Liver (tissue), 9 donors: Measurements from ENCODE around the gene SEMA6B. TPM values are rescaled to one million over a fixed set of nuclear protein-coding genes. Genes with fewer than 3 reads are reported as not detected.

Experiments used
- DNase-seq: peaks from one replicate; pipeline ENCODE4 v3.0.0-alpha.2; 2017; ENCODE audit warnings: low spot score
- H3K27ac ChIP-seq, 2 donors: one replicate each; pipeline ENCODE4 v1.7.0; 2013; ENCODE audit warnings: inconsistent platforms in 2 of 2, low read length in 2 of 2, control low read depth in 1 of 2, low read depth in 1 of 2, mild to moderate bottlenecking in 1 of 2
- H3K27me3 ChIP-seq, 4 donors: one replicate each; pipeline versions ENCODE4 v1.6.1 to v1.7.0; 2013; ENCODE audit warnings: low read length in 3 of 4, inconsistent platforms in 1 of 4, mild to moderate bottlenecking in 1 of 4, moderate library complexity in 1 of 4; ENCODE audit not compliant: control insufficient read depth in 4 of 4, insufficient read depth in 4 of 4
- H3K36me3 ChIP-seq, 4 donors: one replicate each; pipeline versions ENCODE4 v1.6.1 to v1.7.0; 2013; ENCODE audit warnings: low read length in 3 of 4, mild to moderate bottlenecking in 3 of 4, low read depth in 1 of 4, moderate library complexity in 1 of 4; ENCODE audit not compliant: control insufficient read depth in 4 of 4, insufficient read depth in 3 of 4
- H3K4me1 ChIP-seq, 4 donors: one replicate each; pipeline versions ENCODE4 v1.6.1 to v1.7.0; 2013; ENCODE audit warnings: low read length in 3 of 4, mild to moderate bottlenecking in 3 of 4, moderate library complexity in 1 of 4; ENCODE audit not compliant: control insufficient read depth in 4 of 4, insufficient read depth in 4 of 4
- H3K4me3 ChIP-seq, 3 donors: one replicate each; pipeline versions ENCODE4 v1.6.1 to v1.7.0; 2013; ENCODE audit warnings: low read length in 3 of 3, control low read depth in 1 of 3, low read depth in 1 of 3, mild to moderate bottlenecking in 1 of 3
- H3K9ac ChIP-seq, 2 donors: one replicate each; pipeline ENCODE4 v1.7.0; 2013; ENCODE audit warnings: low read length in 2 of 2, mild to moderate bottlenecking in 2 of 2, moderate library complexity in 2 of 2, control low read depth in 1 of 2, low read depth in 1 of 2
- H3K9me3 ChIP-seq, 4 donors: one replicate each; pipeline versions ENCODE4 v1.6.1 to v1.7.0; 2013; ENCODE audit warnings: low read length in 3 of 4; ENCODE audit not compliant: control insufficient read depth in 4 of 4
- ATF3 ChIP-seq: IDR thresholded peaks from 2 replicates; pipeline ENCODE4 v1.6.1; 2016; ENCODE audit warnings: antibody characterized with exemption
- CTCF ChIP-seq: fragments of 150-350 bp; IDR thresholded peaks from 2 replicates; pipeline ENCODE4 v1.5.1; 2017; ENCODE audit warnings: improper control_type of control experiment, low read depth, low read length; ENCODE audit not compliant: missing input control
- FOXA1 ChIP-seq: IDR thresholded peaks from 2 replicates; pipeline ENCODE4 v1.6.1; 2016; ENCODE audit warnings: antibody characterized with exemption
- FOXA2 ChIP-seq: IDR thresholded peaks from 2 replicates; pipeline ENCODE4 v1.6.1; 2016; ENCODE audit warnings: antibody characterized with exemption
- GABPA ChIP-seq, 2 donors: IDR thresholded peaks in 1 of 2; conservative IDR thresholded peaks in 1 of 2; 2 replicates each; pipeline ENCODE4 v1.6.1; 2016; ENCODE audit warnings: antibody characterized with exemption in 2 of 2, mild to moderate bottlenecking in 1 of 2, moderate library complexity in 1 of 2
- HNF4A ChIP-seq, 2 donors: conservative IDR thresholded peaks; 2 replicates each; pipeline ENCODE4 v1.6.1; 2016; ENCODE audit warnings: antibody characterized with exemption in 2 of 2, mild to moderate bottlenecking in 2 of 2
- HNF4G ChIP-seq: IDR thresholded peaks from 2 replicates; pipeline ENCODE4 v1.6.1; 2016; ENCODE audit warnings: antibody characterized with exemption
- JUND ChIP-seq, 2 donors: IDR thresholded peaks; 2 replicates each; pipeline ENCODE4 v1.6.1; 2016; ENCODE audit warnings: antibody characterized with exemption in 2 of 2
- MAX ChIP-seq: IDR thresholded peaks from 2 replicates; pipeline ENCODE4 v1.6.1; 2016; ENCODE audit warnings: antibody characterized with exemption
- NR2F2 ChIP-seq: IDR thresholded peaks from 2 replicates; pipeline ENCODE4 v1.6.1; 2016; ENCODE audit warnings: antibody characterized with exemption
- RAD21 ChIP-seq, 2 donors: IDR thresholded peaks; 2 replicates each; pipeline ENCODE4 v1.6.1; 2016; ENCODE audit warnings: antibody characterized with exemption in 2 of 2, mild to moderate bottlenecking in 2 of 2
- REST ChIP-seq: IDR thresholded peaks from 2 replicates; pipeline ENCODE4 v1.6.1; 2016; ENCODE audit warnings: antibody characterized with exemption, mild to moderate bottlenecking
- RXRA ChIP-seq, 2 donors: IDR thresholded peaks; 2 replicates each; pipeline ENCODE4 v1.6.1; 2017 to 2018; ENCODE audit warnings: antibody characterized with exemption in 2 of 2, mild to moderate bottlenecking in 1 of 2
- SP1 ChIP-seq: IDR thresholded peaks from 2 replicates; pipeline ENCODE4 v1.6.1; 2018; ENCODE audit warnings: antibody characterized with exemption, mild to moderate bottlenecking
- TAF1 ChIP-seq: conservative IDR thresholded peaks from 2 replicates; pipeline ENCODE4 v1.6.1; 2016; ENCODE audit warnings: antibody characterized with exemption, mild to moderate bottlenecking
- ZBTB33 ChIP-seq: IDR thresholded peaks from 2 replicates; pipeline ENCODE4 v1.6.1; 2016; ENCODE audit warnings: antibody characterized with exemption
- WGBS: extraction: QIAGEN DNeasy Blood & Tissue Kit; methylation state at CpG from one replicate; pipeline ENCODE4 v1.1.7; 2013; 5-methylcytosine and 5-hydroxymethylcytosine counted together
- polyA plus RNA-seq, 2 donors: library from polyadenylated mRNA; stranded (reverse) in 1 of 2; unstranded in 1 of 2; fragments of 200-250 nt in 1 of 2; fragments of >200 nt in 1 of 2; fragmentation: Nextera tagmentation in 1 of 2; extraction: Ambion mirVana in 1 of 2; gene quantifications; one replicate each; pipeline versions ENCODE4 v1.2.1 to v1.2.3, GENCODE V29; 2013 to 2015
- total RNA-seq, 2 donors: library from RNA; depleted of rRNA; stranded (reverse); fragments of >200 nt; gene quantifications; one replicate each; pipeline ENCODE4 v1.2.3, GENCODE V29; 2014
- donor health status: healthy.
- donor health status: healthy.
- donor health status: healthy.
- donor health status: healthy.
- donor health status: healthy.

The SEMA6B gene
- total and polyA plus RNA-seq, 4 donors = 0.58 to 3.2 (median 2.9) TPM

DNA sequence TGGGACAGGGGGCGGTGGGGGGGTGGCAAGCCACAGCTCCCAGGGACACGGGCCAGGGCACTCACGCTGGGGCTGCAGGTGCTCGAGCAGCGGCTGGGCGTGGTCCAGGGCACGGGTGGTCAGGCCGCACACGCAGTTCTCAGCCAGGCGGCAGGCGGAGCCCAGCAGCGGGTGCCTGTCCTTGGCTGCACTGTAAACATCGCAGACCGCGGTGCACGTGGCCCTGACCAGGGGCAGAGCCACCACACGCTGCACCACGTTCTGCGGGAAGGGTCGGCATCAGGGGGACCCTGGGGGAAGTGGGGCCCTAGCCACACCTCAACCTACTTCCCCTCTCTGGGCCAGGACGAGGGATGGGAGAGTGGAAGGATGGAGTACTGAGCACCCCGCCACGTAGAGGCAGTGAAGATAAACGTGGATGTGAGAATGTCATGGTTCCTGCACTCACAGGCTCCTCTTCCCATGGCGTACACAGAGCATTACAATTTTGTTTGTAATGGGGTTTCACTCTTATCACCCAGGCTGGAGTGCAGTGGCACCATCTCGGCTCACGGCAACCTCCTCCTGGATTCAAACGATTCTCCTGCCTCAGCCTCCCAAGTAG lies 27.8 kb downstream of the SEMA6B start:
- Histone ChIP-seq H3K4me1 (peaks cover 2 to 25% (median 10%) of the 10 kb centered on the region in 4 donors), H3K9me3 (no peaks in the 10 kb centered on the region), H3K27ac (peak overlapping the region; percentile 5 to 70), H3K4me3 (no peak overlapping the region), H3K27me3 (no peaks in the 10 kb centered on the region), H3K9ac (no peak overlapping the region), H3K36me3 (peaks cover 0 to 8% (median 3%) of the 10 kb centered on the region in 4 donors)
- WGBS = 27% methylated on average over 28 of the region's 28 CpGs
- DNase-seq = no peak
- TF ChIP-seq GABPA (IDR thresholded peaks at IDR 0.05 in 1 of 2, conservative IDR thresholded peaks at IDR 0.05 in 1 of 2) (no peak), RXRA (IDR thresholded peaks at IDR 0.05) (peak; percentile 63 to 74), SP1 (peak; percentile 8), FOXA1 (peak; percentile 34), MAX (no peak), FOXA2 (peak; percentile 49)

GRCh38 chr19:4529924-4530522 lies 29.5 kb downstream of the SEMA6B start:
- WGBS = 90% methylated on average over 14 of the region's 14 CpGs
- H3K9me3 ChIP-seq = no peaks in the 10 kb centered on the region
- H3K4me1 ChIP-seq = peaks cover 0 to 22% (median 8%) of the 10 kb centered on the region in 4 donors
- no peaks in the 10 kb centered on the region for H3K27me3 ChIP-seq
- no peak overlapping the region for H3K4me3 ChIP-seq
- no peak overlapping the region for H3K9ac ChIP-seq
- no peak for TF ChIP-seq HNF4A (conservative IDR thresholded peaks at IDR 0.05)
- TF ChIP-seq CTCF = no peak
- no peak for TF ChIP-seq JUND (IDR thresholded peaks at IDR 0.05)
- TF ChIP-seq RXRA (IDR thresholded peaks at IDR 0.05) = no peak
- TF ChIP-seq SP1 = no peak
- TF ChIP-seq RAD21 (IDR thresholded peaks at IDR 0.05) = no peak
- TF ChIP-seq FOXA2 = no peak
- TF ChIP-seq TAF1 = no peak
- no peak for TF ChIP-seq ZBTB33
- no peak for TF ChIP-seq ATF3
- TF ChIP-seq REST = no peak
- no peak for TF ChIP-seq MAX
- no peak for TF ChIP-seq HNF4G
- no peak for TF ChIP-seq NR2F2
- no peak for TF ChIP-seq FOXA1
- no peak for DNase-seq
- peaks cover 0 to 19% (median 9%) of the 10 kb centered on the region in 4 donors for H3K36me3 ChIP-seq
- no peak overlapping the region for H3K27ac ChIP-seq
